ENCODE measurements around the gene ARHGDIB.

Gene ARHGDIB

DNA sequence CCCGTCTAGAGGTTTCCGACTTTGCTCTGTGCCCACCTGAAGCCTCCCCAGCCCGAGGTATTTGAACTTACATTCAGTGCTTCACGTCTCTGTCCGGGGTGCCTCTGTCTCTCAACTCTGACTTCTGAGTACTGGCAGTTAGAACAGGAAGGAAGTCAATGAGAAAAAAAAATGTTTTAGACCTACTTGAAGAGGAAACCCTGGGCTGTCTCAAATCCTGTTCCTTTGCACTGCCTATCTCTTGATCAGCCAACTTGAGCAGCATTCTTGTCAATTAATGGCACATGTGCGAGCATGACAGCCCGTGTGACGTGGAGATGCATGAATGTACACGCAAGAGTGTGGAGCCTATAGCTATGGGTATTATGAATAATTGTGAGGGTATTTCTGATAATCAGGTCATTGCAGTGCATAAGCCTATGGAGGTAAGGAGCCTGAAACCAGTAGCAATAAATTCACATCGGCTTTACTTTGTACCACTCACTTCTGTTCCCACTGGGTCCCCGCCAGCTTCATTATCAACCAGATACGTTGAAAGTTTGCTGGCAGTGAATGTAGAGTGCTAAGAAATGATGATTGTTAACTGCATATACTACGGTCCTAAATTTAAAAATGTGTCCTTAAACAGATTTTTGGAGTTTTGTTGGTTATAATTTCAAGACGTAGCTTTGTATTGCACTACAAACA, at the start of gene ARHGDIB:
Gene ARHGDIB, minus strand, starts transcription at position 136 of the 687 bp plus-strand sequence. CDS start 10,889 bp downstream, outside the sequence.
- peak; percentile 90 for DNase-seq

DNA sequence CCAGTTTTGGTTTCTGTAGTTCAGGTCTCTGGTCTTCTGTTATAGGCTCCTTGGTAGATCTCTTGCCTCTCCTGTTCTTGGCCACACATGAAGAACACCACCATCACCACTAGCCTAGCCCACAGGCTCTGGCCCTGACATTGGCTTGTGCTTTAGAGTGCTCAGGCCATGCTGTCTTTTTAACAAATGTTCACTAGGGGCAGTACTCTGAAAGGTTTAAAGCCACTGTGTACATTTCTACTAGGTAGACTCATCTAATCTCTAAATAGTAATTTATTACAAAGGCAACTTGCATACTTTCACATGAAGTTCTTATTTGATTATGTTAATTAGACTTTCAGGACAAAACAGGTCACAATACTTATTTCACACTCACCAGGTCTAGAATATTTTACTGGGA, 49.8 kb upstream of the ARHGDIB start:
- DNase-seq = no peak

DNA sequence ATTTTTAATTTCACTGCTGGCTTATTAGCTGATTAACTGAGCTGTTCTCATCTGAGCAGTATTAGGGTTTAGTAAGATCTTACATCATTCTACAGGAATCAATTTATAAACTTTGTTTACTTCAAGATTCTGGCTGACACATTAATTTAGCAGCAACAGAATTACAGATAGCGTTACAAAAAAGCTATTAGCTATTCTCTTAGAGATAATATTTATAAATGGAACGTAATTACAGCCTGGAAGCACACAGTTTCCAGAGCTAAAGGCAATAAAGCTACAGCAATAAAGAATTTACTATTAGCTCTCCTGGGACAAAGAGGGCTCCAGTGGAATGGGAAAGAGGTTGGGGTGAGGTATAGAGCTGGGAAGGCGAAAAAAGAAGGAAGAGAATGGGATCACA, 46.1 kb upstream of the ARHGDIB start:
- DNase-seq = no peak

DNA sequence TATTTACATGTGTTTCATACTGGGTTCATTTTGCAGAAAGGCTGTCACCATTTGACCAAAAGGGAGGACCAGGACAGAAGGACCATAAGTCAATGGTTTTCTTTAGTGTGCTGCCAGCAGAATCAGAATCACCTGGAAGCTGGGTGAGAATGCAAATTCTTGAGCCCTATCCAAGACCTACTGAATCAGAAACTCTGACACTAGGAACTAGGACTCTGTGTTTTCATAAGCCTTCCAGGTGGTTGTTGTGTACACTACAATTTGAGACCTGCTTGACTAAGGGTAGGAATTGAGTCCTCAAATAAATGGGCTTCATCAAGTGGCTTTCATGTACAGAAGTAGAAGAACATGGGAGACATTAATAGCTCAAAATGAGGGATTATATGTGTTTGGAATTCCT, 43.7 kb upstream of the ARHGDIB start:
- no peak for DNase-seq

DNA sequence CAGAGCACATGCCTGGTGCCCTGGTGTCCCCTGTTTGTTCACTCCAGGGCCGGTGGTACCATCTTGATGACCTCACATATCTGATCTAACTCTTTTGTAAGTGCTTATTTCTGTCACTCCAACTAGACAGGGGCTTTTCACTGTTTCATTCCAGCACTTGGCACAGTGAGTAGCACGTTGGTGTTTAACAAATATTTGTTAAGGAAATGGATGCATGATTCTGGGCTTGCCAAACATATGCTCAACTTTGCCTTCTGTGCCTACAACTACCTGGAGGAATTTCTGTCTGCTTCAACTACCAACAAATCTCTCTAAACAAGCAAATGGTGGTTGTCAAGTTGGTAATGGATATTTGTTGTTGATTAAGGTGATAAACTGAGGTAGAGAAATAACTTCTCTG, 43.0 kb upstream of the ARHGDIB start:
- no peak for DNase-seq

DNA sequence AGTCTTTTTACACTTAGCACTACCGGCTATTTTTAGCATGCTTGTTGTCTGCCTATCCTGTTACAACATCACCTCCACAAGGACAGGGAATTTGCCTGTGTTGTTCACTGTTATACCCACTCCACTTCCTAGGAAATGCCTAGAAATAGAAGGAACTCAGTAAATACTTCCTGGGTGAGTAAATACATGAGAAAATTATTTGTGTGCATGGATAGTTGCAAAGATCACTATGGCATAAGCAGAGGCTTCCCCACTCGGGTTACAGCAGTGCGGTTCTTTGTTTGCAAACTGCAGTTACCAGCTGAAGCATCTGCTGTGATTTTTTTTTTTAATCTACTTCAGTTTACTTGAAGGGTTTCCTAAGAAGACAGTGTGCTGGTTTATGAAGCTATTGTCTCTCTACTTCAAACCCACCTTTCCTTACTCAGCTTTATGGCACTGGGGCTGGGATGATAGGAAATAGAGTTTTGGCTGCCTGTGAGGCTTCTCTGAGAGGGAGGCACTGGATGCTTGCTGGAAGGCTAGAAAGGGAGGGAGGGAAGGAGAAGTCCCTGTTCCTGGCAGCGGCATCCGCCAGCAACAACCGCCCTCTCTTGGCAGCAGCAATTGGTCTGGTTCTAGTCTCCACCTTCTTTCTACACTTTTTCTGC, 40.5 kb upstream of the ARHGDIB start:
- no peak for DNase-seq

DNA sequence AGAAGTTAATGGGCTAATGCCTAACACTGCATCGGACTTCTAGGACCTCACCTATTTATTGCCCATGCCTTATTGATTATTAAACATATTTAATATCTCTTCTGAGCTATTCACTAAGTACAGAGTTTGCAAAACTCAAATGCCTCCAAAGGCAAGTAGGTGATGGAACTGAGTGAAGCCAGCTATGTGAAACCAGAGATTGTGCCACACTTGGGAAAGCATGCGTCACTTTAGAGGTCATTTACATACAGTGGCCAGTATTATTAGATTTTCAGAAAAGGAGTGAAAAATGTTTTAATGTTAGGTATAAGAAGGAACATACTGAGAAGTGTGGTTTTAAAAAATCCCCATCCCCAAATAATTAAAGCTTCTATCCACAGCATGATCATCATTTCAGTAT, 39.2 kb upstream of the ARHGDIB start:
- DNase-seq = no peak

DNA sequence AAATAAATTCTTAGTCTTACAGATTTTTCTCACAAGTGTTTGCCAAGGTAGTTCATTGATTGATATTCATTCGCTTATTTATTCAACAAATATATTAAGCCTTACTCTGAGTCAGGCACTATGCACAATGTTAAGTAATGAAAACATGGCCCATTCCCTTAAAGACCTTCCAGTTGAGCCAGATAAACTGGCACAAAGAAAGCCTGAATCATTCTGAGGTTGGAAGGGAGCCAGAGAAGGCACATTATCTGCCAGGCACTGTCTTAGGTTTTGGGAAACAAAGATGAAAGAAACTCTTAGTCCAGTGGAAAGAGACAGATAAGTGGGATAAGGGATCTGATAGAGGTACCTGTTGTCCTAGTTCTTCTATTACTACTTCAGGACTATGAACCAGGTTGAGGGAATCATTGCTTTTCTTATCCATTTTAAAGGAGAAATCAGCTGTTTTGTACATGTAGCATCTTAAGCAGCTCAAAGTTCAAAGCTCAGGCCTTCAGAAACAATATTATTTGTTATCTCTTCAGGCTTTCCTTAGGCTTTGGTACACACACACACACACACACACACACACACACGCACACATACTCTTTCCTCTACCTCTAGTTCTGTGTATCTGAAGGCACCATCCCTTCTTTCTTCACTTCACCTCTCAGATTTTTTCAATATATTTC, 38.4 kb upstream of the ARHGDIB start:
- DNase-seq = no peak

DNA sequence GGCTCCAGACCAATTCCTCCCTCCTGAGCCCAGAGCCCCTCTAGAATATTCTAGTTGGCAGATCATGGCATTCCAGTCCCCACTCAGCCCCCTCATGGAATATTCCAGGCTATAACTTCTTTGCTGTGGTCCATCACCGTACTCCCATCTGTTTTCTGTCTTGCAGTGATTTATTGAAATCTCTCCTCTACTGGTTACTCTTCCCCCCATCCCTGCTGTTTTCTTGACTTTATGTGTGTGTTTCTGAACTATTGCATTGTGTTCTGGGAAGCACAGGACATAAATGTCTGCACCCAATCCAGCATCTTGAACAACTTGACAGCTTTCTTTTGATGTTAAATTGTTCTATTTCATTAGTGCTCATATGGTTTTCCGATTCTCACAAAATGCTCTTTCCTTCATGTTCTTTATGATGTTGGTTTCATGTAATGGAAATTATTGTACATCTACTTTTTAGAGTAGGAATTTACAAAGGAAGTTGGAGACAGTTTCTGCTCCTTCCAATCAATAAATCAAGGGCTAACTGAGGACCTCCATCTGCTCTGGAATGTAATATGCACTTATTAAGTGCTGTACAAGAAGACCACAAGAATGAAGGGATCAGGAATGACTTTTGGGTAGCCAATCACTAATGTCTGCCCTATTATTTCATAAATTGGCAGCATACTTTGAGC, 37.8 kb upstream of the ARHGDIB start:
- DNase-seq = no peak

DNA sequence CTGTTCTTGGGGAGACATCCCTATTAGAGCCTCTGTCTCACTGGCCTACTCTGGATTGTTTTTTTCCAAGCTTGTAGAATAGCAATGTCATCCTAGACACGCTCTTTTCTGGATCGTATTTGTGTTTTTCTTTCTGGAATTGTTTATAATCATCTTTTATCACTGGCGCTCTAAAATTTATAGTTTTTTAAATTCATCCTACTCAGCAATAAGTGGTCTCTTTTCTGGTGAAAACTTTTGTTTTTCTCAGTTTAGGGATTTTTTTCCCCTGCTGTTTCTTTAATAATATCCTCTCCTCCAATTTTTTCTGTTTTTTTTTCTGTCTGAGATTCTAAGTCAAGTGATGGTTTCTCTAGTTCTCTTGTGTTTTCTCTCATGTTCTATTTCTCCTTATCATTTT, 36.6 kb upstream of the ARHGDIB start:
- DNase-seq = no peak

DNA sequence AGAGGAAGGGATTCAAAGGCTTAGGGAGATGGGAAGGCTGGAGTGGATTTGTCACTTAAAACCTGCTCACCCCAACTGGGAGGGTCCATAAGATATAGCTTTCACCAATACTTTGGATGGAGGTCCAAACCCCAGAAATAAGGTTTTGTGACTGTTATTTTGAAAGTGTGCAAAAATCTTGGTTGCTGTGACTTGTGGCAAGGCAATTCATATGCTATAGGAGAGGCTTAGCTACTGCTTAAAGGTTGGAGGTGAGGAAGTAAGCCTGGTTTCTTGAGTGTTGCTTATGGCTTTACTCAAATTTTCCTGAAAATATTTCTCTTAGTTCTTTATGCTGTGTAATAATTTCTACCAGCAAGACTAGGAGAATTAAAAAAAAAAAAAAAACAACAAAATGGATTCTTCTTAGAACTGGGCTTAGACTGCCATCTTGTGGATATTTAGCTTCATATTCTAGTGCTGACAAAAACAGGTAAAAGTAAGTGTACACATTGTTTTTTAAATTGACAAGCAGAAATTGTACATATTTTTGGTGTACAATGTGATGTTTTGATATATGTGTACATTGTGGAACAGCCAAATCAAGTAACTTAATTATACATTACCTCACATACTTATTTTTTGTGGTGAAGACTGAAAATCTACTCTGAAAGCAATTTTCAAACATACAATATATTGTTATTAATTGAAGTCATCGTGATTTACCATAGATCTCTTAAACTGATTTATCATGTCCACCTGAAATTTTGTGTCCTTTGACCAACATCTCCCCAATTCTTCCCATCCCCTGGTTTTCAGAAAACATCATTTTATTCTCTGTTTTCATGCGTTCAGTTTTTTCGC, 34.4 kb upstream of the ARHGDIB start:
- no peak for DNase-seq

DNA sequence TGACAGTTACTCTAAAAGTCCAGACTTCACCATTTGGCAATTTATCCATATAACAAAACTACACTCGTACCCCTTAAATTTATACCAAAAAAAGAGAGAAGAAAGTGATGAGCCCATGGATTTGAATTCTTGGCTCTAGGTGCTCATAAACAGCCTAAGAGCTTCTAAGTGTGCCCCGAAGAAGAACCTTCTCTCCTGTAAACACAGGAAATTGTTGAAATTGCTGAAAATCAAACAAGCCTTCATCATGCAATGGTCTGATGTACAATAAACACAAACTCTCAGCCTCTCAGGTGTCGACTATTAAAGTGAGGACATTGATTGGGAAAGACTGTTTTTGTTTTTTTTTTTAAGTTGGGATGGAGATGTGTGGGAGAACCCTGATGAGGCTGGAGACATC, 33.2 kb upstream of the ARHGDIB start:
- no peak for DNase-seq

DNA sequence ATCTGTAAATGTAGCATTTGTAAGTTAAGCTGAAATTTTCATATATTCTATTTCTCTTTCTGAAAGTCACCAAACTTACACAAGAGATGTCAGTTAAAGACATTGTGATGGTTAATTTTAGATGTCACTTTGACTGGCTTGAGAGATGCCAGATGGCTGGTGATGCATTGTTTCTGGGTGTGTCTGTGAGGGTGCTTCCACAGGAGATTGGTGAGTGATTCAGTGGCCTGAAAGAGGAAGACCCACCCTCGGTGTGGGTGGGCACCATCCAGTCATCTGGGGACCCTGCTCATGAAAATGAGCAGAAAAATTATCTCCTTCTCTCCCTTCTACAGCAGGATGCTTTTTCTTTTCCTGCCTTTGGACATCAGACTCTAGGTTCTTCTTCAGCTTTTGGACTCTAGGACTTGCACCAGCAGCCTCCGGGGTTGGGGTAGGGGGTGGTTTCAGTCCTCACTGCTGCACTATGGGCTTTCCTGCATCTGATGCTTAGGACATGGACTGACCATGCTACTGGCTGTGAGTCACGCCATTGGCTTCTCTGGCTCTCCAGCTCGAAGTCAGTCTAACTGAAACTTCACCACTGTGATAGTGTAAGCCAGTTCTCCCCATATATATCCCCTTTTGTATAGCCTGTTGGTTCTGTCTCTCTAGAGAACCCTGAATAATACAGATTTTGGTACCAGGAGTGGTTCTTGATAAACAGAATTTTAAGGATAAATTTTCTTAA, 32.3 kb upstream of the ARHGDIB start:
- DNase-seq = no peak

DNA sequence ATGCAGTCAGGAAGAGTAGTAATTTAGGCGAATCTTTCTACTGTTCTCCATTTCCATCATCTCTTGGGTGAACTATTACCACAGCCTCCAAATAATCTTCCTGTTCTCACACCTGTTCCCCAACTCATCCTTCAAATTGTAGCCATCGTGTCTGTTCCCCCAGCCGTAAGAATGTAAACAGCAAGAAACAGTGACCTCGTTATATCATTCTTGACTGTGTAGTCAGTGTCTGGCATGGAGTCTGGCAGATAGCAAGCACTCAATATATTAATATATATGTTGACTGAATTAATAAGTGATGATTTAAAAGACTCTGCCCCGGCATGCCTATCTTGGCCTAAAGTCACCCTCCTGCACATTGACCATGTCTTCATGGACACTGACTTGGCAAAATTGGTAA, 31.7 kb upstream of the ARHGDIB start:
- DNase-seq = no peak

DNA sequence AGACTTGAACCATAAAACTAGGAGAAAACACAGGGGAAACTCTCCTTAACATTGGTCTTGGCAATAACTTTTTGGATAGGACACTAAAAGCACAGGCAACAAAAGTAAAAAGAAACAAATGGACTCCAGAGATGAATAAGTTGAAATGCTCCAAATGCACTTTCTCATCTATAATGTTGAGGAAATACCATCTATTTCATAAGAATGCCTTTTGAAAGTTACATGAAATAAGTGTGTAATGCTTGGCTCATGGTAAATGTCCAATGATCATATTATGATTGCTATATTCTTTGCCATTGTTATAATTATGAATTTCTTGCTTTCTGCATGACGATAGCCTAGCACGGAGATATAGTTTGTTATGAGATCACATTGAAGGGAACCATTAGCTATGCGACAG, 31.3 kb upstream of the ARHGDIB start:
- no peak for DNase-seq

DNA sequence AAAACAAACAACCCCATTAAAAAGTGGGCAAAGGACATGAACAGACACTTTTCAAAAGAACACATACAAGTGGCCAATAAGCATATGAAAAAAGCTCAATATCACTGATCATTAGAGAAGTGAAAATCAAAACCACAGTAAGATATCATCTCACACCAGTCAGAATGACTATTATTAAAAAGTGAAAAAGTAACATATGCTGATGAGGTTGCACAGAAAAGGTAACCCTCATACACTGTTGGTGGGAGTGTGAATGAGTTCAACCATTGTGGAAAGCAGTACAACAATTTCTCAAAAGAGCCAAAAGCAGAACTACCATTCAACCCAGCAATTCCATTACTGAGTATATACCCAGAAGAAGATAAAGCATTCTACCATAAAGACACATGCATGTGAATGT, 29.7 kb upstream of the ARHGDIB start:
- DNase-seq = no peak

DNA sequence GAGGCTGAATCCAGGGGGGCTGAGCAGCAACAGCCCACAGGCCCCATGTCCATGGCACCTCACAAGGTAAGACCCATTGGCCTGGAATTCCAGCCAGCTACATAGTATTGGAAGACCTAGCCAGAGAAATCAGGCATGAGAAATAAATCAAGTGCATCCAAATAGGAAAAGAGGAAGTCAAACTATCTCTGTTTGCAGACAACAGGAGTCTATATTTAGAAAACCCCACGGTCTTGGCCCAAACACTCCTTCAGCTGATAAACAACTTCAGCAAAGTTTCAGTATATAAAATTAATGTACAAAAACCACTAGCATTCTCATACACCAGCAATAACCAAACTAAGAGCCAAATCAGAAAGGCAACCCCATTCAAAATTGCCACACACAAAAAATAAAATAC, 28.4 kb upstream of the ARHGDIB start:
- DNase-seq = no peak

DNA sequence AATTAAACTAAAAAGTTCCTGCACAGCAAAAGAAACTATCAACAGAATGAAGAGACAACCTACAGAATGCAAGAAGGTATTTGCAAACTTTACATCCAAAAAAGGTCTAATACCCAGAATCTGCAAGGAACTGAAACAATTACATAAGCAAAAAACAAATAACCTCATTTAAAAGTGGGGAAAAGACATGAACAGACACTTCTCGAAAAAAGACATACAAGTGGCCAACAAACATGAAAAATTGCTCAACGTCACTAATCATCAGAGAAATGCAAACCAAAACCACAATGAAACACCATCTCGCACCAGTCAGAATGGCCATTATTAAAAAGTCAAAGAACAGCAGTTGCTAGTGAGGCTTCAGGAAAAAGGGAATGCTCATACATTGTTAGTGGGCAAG, 26.6 kb upstream of the ARHGDIB start:
- DNase-seq = no peak

DNA sequence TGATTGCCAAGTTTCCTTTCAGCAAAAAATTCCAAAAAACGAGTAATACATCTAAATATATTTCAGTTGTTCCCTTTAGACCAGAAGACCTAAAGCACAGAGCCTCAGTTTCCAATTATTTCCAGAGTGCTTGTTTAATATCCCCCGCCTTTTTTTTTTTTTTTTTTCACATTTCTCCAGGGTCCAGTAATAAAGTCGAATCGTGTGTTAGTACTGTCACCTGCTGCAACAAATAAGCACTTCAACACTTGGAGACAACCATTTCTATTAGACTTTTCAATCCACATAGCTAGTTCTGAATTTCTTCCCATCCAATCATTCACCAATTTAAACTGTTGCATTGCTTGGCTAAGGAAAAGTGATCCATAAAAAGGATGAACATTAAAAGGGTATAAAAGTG, 25.0 kb upstream of the ARHGDIB start:
- DNase-seq = no peak

DNA sequence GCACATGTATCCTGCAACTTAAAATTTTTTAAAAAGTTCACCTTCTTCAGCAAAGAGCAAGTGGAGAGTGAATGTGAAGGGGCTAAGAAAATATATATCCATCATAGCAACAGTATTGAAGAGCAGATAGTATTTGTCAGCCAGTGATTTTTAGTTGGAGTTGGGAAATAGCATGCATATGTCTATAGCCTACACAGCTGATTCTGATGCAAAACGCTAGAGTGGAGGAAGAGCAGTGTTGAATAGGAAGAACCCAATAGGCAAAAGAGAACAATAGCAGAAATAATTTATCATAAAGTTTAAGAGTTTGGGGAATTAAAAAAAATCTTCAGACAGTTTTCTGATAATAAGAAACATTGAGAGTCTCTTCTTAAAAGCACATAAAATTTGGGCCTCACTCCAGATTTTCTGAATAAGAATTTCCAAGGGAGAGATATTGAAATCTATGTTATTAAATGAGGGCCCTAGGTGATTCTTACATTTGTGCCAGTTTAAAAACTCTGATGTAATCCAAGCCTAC, 23.4 kb upstream of the ARHGDIB start:
- DNase-seq = no peak

DNA sequence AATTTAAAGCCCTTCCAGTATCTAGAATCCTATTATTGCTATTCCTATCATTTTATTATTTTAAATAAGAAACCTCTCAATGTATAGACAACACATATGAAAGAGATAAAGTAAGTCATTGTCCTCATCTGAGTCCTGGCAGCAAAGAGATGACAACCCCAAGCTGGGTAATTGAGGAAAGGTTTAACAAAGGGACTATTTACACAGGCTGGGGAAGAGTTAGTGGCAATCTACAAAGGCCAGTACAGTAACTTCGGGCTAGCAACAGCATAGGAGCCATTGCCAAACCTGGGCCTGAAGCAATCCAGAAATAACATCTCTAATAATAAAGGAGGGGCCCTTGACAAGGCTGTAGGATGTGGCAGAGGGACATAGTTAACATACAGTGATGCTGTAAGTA, 22.6 kb upstream of the ARHGDIB start:
- no peak for DNase-seq

DNA sequence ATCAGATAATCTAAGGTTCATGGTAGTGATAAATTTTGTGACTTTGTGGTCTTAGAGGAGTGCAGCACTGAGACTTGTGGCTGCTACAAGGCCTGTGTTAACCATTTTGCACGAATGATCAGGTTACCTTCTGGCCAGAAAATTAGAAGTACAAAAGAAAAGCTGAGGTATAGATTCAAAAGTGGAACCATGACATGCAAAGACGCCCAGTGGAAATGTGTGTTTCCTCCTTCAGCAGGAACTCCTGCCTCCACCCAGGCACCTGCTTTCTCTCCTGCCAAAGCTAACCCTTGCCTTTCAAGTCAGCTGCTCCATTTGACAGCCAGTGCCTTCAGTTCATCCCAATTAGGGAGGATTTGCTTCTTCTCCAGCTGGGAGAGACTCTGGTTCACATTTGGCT, 21.6 kb upstream of the ARHGDIB start:
- DNase-seq = no peak
